IPS DF 4.7 (cell line): ENCODE data around the gene HLA-G.

Experiments
- DNase-seq: peaks from one replicate; pipeline ENCODE4 v3.0.0-alpha.2; 2013; ENCODE audit warnings: low spot score; ENCODE audit errors: extremely low read depth

Gene HLA-G

GRCh38 chr6:29816030-29816429, 11.6 kb upstream of the HLA-G start:
- DNase-seq: no peak

GRCh38 chr6:29818892-29819291, 8.7 kb upstream of the HLA-G start:
- DNase-seq: no peak

GRCh38 chr6:29824144-29824543, 3.5 kb upstream of the HLA-G start:
- DNase-seq: no peak

GRCh38 chr6:29825848-29826247, 1.8 kb upstream of the HLA-G start:
- DNase-seq: no peak

- DNase-seq: no peak
Measured at GRCh38 chr6:29826271-29826670, 1.4 kb upstream of the HLA-G start.

- no peak for DNase-seq
Measured at GRCh38 chr6:29828471-29828797, 809 bp downstream of the HLA-G start.

- DNase-seq: no peak
Measured at GRCh38 chr6:29829766-29830165, 2.1 kb downstream of the HLA-G start.

- DNase-seq: no peak
Measured at GRCh38 chr6:29830409-29830808, 2.8 kb downstream of the HLA-G start.

- DNase-seq: no peak
Measured at GRCh38 chr6:29831776-29832175, 4.2 kb downstream of the HLA-G start.

- no peak for DNase-seq
Measured at GRCh38 chr6:29834564-29835436, 7.2 kb downstream of the HLA-G start.

GRCh38 chr6:29839917-29840316, 12.3 kb downstream of the HLA-G start:
- no peak for DNase-seq

- no peak for DNase-seq
Measured at GRCh38 chr6:29841030-29841429, 13.4 kb downstream of the HLA-G start.

GRCh38 chr6:29845405-29846006, 17.9 kb downstream of the HLA-G start:
- no peak for DNase-seq

- DNase-seq: peak; percentile 80
Measured at GRCh38 chr6:29847871-29848630, 20.4 kb downstream of the HLA-G start.

GRCh38 chr6:29850011-29850553, 22.5 kb downstream of the HLA-G start:
- DNase-seq: no peak

- DNase-seq: no peak
Measured at GRCh38 chr6:29851190-29851589, 23.6 kb downstream of the HLA-G start.

GRCh38 chr6:29853245-29853644, 25.6 kb downstream of the HLA-G start:
- no peak for DNase-seq

- no peak for DNase-seq
Measured at GRCh38 chr6:29858006-29858405, 30.4 kb downstream of the HLA-G start.

GRCh38 chr6:29861521-29862255, 34.1 kb downstream of the HLA-G start:
- DNase-seq: no peak

GRCh38 chr6:29864037-29864810, 36.6 kb downstream of the HLA-G start:
- DNase-seq: no peak

- DNase-seq: no peak
Measured at GRCh38 chr6:29865631-29866030, 38.0 kb downstream of the HLA-G start.
